Measurements from ENCODE around the gene WASF2. TPM values are rescaled to one million over a fixed set of nuclear protein-coding genes. Genes with fewer than 3 reads are reported as not detected.

Gene WASF2
- total RNA-seq, 1 donor from 2014 or later, result 113 TPM

DNA sequence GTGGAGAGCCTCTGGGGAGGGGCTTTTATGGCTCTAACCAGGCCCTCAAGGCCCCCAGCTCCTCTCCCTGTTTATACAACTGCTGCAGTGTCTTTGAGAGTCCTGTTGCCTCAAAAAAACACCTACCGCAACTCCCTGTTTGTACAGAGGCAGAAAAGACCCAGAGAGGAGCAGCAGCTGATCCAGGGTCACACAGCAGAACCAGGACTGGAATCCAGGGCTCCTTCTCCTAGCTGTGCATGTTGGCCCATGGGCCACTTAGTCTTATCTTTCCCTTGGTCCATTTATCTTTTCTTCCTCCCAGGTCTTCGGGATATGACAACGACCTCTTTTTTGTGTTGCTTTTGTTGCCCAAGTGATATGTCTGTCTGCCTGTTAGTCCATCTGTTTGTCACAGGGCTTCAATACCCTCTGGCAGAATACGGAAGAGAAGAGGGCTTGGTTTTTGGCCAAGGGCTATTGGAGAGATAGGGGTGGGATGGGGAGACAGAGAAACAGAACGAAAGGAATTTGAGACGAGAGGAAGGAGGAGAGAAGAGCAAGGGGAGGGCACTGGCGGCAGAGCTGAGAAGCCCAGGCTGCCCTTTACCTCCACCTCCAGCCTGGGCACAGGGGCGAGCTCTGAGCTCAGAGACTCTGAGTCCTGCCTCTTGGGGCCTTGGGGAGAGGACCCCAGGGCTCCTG is 33.5 kb upstream of the WASF2 start:
- no peaks in the 10 kb centered on the region for H3K36me3 Mint-ChIP-seq
- H3K4me1 Mint-ChIP-seq (ENCODE audit: unreplicated experiment), result peaks cover 69% of the 10 kb centered on the region
- peak overlapping the region; percentile 79 for H3K27ac Mint-ChIP-seq
- peak overlapping the region; percentile 66 for H3K4me3 Mint-ChIP-seq
- TF ChIP-seq, protein P1, sequence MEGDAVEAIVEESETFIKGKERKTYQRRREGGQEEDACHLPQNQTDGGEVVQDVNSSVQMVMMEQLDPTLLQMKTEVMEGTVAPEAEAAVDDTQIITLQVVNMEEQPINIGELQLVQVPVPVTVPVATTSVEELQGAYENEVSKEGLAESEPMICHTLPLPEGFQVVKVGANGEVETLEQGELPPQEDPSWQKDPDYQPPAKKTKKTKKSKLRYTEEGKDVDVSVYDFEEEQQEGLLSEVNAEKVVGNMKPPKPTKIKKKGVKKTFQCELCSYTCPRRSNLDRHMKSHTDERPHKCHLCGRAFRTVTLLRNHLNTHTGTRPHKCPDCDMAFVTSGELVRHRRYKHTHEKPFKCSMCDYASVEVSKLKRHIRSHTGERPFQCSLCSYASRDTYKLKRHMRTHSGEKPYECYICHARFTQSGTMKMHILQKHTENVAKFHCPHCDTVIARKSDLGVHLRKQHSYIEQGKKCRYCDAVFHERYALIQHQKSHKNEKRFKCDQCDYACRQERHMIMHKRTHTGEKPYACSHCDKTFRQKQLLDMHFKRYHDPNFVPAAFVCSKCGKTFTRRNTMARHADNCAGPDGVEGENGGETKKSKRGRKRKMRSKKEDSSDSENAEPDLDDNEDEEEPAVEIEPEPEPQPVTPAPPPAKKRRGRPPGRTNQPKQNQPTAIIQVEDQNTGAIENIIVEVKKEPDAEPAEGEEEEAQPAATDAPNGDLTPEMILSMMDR (conservative IDR thresholded peaks at IDR 0.05), result no peak
- no peak for DNase-seq (ENCODE audit: extremely low spot score, unreplicated experiment)
- H3K9me3 Mint-ChIP-seq, result no peaks in the 10 kb centered on the region
- no peaks in the 10 kb centered on the region for H3K27me3 Mint-ChIP-seq

DNA sequence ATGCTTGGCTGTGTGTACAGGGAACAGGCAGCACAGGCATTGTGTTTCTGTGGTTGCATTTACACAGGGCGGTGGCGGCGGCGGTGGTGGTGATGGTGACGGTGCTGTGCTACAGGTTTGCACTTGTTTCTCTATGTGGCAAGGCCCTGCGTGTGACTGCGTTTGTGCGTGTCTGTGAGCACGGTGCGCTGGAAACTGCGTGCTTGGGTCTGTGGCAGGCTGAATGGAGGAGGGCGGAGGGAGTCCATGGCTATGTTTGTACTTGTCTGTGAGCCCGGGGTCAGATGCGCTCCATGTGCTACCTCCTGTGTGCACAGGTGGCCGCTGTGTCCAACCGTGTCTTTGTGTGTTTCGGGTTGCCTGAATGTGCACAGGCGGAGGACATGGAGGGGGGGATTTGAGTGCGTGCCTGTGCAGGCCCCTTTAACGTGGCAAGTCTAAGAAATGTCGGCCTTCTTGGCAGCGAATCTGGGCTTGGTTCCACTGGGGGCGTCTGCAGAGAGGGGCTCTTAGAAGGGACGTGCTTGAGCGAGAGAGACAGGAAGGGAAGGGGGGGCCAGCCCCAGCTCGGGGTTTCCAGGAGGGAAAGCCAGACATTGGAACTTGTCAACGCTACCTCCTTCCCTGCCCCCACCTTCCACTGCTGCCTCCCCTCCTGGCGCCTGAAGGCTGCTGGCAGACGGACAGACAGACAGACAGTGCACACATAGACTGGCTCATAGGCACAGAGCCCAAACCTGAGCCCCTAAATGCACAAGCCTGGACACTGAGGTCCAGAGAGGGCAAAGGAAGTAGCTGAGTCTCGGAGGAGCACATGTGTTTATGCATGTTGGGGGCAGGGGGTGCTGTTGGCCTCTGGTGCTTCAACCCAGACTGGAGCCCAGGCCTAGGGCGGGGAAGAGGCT is 32.7 kb upstream of the WASF2 start:
- Mint-ChIP-seq H3K36me3 (no peaks in the 10 kb centered on the region), H3K4me3 (peak overlapping the region; percentile 71), H3K27ac (peak overlapping the region; percentile 79), H3K27me3 (no peaks in the 10 kb centered on the region), H3K4me1 (ENCODE audit: unreplicated experiment) (peaks cover 73% of the 10 kb centered on the region), H3K9me3 (no peaks in the 10 kb centered on the region)
- no peak for DNase-seq (ENCODE audit: extremely low spot score, unreplicated experiment)
- TF ChIP-seq, protein P1 (conservative IDR thresholded peaks at IDR 0.05), result peak; percentile 30

DNA sequence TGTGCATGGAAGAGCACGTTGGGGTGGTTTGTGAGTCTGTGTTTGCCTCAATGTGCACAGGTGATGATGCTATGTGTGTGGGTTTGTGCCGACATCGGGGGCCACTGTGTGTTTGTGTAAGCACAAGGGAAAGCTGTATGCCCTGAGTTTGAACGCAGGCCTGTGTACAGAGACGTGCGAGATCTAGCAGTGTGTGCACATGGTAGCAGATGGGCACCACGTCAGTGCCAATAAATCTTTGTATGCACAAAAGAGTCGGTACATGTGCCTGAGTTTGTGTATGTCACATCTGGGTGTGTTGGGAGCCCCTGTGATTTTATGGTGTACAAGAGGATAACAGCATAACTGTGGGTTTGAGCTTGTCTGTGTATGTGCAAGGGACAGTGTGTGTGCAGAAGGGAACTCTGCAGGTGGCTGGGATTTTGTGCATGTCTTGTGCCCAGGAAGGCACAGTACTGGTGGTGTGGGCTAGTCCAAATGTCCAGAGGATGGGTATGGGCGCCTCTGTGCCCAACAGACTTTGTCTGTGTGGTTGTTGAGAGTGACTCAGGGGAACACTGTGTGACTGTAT is 32.0 kb upstream of the WASF2 start:
- Mint-ChIP-seq H3K36me3 (no peaks in the 10 kb centered on the region), H3K27ac (peak overlapping the region; percentile 79), H3K27me3 (no peaks in the 10 kb centered on the region), H3K4me1 (ENCODE audit: unreplicated experiment) (peaks cover 77% of the 10 kb centered on the region), H3K9me3 (no peaks in the 10 kb centered on the region), H3K4me3 (peak overlapping the region; percentile 71)
- TF ChIP-seq, protein P1 (conservative IDR thresholded peaks at IDR 0.05), result no peak
- no peak for DNase-seq (ENCODE audit: extremely low spot score, unreplicated experiment)

DNA sequence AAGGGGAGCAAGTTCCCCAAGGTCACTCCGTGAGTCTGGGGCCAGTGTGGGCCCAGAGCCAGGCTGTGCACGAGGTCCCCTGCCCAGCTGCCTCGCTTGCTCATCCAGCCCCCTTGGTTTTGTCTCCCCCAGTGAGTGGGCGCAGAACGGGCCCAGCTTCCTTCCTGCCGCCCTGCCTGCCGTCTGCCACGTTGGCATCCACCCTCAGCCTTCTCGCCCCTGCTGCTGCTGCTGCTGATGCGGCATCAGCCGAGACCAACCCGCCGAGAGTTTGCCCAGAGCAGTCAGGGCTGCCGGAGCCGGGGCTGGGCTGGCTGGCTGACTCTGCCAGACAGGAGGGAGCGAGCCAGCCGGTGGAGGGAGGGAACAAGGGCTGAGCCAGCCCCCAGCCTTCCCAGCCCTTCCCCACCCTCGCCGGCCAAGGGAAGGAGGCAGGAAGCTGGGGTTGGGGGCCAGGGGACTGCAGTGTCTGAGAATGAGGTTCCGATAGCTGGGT is 31.4 kb upstream of the WASF2 start:
- no peak for DNase-seq (ENCODE audit: extremely low spot score, unreplicated experiment)
- H3K9me3 Mint-ChIP-seq, result no peaks in the 10 kb centered on the region
- no peak overlapping the region for H3K4me3 Mint-ChIP-seq
- TF ChIP-seq, protein P1 (conservative IDR thresholded peaks at IDR 0.05), result no peak
- no peaks in the 10 kb centered on the region for H3K27me3 Mint-ChIP-seq
- peaks cover 74% of the 10 kb centered on the region for H3K4me1 Mint-ChIP-seq (ENCODE audit: unreplicated experiment)
- H3K36me3 Mint-ChIP-seq, result no peaks in the 10 kb centered on the region
- peak overlapping the region; percentile 79 for H3K27ac Mint-ChIP-seq

DNA sequence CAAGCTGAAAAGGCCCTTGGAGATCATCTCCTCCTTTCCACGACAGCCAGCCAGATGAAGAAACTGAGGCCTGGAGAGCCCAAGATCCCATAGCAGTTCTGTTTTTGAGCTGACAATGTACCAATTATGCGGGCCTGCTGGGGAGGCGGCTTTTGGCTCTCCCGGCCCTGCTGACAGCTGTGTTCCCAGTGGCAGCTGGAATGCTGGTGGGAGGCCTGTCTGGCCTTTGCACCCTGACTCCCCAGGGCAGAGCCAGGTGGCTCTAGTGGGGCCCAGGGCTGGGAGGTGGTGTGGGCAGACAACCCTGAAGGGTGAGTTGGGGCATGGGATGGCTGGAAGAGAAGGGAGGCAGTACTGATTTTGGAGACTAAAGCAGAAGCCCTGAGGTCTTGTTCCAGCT is 30.7 kb upstream of the WASF2 start:
- Mint-ChIP-seq H3K36me3 (no peaks in the 10 kb centered on the region), H3K4me1 (ENCODE audit: unreplicated experiment) (peaks cover 75% of the 10 kb centered on the region), H3K4me3 (peak overlapping the region; percentile 39), H3K9me3 (no peaks in the 10 kb centered on the region), H3K27me3 (no peaks in the 10 kb centered on the region), H3K27ac (peak overlapping the region; percentile 73)
- no peak for DNase-seq (ENCODE audit: extremely low spot score, unreplicated experiment)
- TF ChIP-seq, protein P1 (conservative IDR thresholded peaks at IDR 0.05), result no peak

Data from type B pancreatic cell (in vitro differentiated cells).